NB4 (cell line): Measurements from ENCODE around the gene EVI2B.

Experiments used
- CTCF ChIP-seq: IDR thresholded peaks from one replicate; pipeline ENCODE4 v1.5.1; 2012; ENCODE audit warnings: low read depth, low read length
- MAX ChIP-seq: IDR thresholded peaks from 2 replicates; pipeline ENCODE4 v1.6.1; 2011; ENCODE audit warnings: low read depth, low read length
- POLR2A ChIP-seq: IDR thresholded peaks from 2 replicates; pipeline ENCODE4 v1.6.1; 2011; ENCODE audit warnings: mild to moderate bottlenecking; ENCODE audit not compliant: insufficient read length; ENCODE audit errors: extremely low read depth

GRCh38 chr17:31294820-31295488, 18.9 kb downstream of the EVI2B start:
- TF ChIP-seq CTCF, result no peak
- TF ChIP-seq POLR2A, result no peak
- no peak for TF ChIP-seq MAX
